GM04503 (cell line): Measurements from ENCODE around the gene ACOD1.

Source experiments
- DNase-seq: peaks from one replicate; pipeline ENCODE4 v3.0.0-alpha.2; 2012; ENCODE audit warnings: low read depth

Gene ACOD1

DNA sequence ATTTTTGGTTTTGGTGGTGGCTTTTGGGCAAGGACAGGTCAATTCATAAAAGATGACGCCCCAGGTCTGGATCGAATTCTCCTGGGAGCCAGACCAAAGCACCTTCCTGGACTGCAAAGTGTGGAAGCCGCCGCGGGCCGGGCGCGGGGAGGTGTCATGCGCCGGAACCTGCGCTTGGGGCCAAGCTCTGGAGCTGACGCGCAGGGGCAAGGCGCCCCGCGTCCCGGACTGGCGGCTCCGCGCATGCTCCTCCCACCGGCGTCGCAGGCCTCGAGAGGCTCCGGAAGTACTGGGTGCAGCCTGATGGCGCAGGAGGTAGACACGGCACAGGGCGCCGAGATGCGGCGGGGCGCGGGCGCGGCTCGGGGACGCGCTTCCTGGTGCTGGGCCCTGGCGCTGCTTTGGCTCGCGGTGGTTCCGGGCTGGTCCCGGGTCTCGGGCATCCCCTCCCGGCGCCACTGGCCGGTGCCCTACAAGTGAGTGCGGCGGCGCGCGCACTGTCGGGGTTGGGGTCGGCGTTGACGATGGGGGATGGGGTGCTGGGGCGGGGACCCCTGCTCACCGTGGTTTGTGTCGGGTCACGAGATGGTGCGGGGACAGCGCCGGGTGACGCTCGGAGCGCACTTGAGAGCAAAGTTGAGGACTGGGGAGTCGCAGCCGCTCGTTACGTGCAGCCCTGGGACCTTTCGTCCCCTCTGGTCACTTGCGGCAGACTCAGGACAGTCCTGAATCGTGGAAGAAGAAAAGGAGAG lies 43.7 kb downstream of the ACOD1 start, which contains the start of gene CLN5:
TSS of gene CLN5 (plus strand) at position 286 of the 752 bp plus-strand sequence. CDS start at position 304, 18 bp downstream.
- peak; percentile 49 for DNase-seq

DNA sequence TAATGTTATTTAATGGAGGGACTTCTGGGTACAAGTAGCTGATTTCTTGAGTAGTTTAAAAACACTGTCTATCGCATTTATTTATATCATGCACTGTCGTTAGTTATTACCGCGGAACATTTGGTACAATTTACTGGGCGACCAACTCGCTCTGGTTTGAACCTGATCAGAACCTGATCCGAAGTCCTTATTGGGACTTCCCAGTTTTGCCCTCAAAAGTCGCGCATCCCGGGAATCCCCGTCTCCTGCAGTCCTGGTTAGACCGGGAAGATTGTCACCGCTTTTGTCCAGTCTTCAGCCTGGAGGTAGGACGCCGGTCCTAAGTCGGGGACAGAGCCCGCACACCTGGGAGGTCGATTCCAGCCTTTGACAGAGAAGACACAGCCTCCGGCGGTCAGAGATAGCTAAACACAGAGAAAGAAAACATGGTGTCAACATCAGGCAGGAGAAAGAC lies 44.3 kb downstream of the ACOD1 start:
- no peak for DNase-seq

DNA sequence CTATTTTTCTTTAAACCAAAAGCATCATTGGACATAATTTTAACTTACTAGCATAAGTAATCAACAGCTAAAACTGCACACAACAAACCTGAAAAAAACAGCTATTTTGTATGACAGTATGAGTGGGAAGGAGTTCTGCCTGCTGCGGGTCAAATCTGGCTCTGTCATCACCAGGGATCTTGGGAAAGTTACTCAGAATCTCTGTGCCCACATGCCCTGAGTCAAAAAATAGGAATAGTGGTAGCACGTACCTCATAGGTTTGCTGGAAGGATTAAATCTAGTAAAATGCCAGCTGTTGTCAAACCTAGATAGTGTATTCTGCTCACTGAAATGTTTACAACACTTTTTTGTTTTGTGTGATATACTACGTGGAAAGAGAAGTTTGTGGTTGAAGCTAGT lies 44.7 kb downstream of the ACOD1 start:
- DNase-seq, result no peak

DNA sequence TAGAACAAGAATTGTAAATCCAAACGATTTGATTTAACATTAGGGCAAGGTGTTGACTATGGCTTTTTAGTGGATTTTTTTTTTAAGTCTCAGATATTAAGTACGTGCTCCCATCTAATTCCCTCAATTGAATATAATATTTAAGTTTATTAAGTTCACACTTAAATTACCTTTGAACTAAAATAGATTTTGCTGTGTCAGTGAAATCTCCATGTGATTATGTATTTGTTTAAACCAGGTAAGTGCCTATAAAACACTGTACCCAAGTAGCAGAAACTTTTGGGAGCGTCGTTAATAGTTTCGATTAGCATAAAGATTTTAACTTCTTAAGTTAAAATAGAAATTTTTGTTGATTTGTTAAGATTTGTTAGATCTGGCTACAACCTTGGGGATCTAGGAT lies 45.2 kb downstream of the ACOD1 start:
- DNase-seq, result no peak

DNA sequence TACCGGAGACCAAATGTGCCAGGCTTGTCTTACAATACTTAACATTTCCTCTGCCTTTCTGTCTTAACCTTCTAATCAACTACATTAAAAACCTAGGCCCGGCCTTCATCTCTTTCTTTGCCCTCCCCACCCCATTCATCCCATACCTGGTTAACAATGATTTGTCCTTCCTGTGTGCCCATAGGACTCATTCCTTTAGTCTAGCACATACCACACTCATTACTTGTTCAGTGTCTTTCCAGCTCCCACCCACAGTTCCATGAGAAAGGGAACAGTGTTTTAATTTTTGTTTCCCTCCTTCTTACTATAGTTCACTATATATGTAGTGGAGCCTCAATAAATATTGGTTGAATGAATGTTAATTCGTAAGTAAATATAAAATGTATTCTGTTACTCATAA lies 46.0 kb downstream of the ACOD1 start:
- no peak for DNase-seq

DNA sequence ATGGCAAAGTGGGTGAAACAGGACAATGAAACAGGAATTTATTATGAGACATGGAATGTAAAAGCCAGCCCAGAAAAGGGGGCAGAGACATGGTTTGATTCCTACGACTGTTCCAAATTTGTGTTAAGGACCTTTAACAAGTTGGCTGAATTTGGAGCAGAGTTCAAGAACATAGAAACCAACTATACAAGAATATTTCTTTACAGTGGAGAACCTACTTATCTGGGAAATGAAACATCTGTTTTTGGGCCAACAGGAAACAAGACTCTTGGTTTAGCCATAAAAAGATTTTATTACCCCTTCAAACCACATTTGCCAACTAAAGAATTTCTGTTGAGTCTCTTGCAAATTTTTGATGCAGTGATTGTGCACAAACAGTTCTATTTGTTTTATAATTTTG lies 52.2 kb downstream of the ACOD1 start:
- DNase-seq, result no peak

DNA sequence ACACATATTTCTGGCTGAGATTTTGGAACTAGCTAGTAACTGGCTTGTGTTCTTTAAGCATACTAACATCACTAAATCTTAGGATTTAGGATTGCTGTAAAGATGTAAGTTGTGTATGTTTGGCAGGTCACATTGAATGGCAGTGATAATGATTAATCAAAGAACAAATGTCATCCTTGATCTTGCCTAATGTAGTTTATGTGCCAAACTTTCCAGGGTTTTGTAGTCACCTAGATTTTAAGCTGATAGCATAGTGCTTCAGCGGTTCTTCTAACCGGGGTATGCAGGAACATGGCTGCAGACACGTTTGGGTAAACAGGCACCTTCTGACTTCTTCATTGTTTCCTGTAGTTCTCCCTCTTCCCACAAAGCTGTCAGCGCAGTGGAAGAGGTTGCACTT lies 53.2 kb downstream of the ACOD1 start:
- no peak for DNase-seq

DNA sequence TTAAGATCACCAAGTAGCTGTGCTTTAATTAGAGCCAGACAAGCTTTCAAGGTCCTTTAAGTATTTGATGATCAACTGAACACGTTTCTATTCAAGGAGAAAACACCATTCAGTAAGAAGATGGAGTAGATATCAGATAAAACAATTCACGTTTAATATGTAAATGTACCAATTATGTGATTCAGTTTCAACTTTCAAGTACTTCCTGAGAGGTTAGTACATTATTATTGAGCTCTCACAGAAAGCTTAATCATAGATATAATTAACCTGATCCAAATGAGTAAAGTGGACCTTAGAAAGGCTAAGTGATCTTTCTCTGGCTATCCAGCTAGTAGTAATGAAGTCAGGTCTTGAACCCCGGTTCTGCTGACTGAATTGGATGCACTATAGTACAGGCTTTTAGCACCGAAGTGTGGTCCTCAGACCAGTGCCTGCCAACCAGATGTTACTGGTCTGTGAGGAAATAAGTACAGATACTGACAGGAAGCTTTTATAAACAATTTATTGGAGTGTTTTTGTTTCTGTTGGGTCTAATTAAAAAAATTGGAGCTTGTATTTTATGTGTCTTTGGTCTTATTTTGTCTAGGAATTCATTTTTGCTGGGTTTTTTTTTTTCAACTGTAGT lies 53.8 kb downstream of the ACOD1 start:
- no peak for DNase-seq

DNA sequence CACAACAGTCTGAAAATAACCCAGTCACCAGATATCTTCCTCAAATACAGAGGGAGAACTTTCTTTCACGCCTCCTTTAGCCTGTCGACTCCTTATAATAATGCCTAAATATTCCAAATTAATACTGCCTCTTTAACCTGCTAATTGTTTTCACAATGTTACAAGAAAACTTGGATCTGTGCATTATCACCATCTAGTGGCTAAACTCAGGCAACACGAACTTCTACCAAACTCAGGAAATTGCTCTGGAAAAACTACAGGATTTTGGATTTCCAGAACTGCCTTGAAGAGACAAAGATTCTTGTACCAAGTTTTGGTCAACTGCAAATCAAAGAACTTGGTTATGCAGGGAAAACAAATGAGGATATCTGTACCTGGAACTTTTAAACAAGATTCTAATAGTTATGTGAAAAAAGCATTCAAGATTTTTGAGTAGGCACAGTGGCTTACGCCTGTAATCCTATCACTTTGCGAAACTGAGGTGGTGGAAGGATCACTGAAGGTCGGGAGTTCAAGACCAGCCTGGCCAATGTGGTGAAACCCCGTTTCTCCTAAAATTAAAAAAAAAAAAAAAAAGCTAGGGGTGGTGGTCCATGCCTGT lies 54.4 kb downstream of the ACOD1 start:
- DNase-seq, result no peak
